Subcutaneous adipose tissue (tissue), 1 donor: Measurements from ENCODE around the gene SORL1-AS1.

Experiments
- TF ChIP-seq, protein P1 (sequence below): fragments of 450-650 bp; IDR thresholded peaks from one replicate; pipeline ENCODE4 v1.5.1; 2016; ENCODE audit warnings: low read depth, mild to moderate bottlenecking, control low read depth, antibody characterized with exemption, moderate library complexity

Gene SORL1-AS1

DNA sequence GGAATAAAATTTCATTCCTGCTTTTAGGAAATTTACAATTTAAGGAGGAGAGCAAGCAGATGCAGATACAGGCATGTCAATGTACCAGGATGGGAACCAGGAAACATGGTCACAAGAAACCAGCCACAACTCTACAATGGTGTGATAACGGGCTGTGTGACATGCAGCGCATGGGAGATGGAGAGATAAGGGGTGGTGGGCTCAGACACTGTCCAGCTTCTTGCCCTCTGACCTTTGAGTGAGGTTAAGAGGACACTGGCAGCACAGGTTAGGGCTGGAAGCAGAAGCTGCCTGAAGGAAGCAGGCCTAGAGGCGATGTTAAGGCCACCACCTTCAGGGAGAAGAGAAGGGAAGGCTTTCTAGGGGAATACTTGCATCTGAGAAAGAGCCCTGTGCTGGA lies 2.3 kb upstream of the SORL1-AS1 start:
- TF ChIP-seq, protein P1, sequence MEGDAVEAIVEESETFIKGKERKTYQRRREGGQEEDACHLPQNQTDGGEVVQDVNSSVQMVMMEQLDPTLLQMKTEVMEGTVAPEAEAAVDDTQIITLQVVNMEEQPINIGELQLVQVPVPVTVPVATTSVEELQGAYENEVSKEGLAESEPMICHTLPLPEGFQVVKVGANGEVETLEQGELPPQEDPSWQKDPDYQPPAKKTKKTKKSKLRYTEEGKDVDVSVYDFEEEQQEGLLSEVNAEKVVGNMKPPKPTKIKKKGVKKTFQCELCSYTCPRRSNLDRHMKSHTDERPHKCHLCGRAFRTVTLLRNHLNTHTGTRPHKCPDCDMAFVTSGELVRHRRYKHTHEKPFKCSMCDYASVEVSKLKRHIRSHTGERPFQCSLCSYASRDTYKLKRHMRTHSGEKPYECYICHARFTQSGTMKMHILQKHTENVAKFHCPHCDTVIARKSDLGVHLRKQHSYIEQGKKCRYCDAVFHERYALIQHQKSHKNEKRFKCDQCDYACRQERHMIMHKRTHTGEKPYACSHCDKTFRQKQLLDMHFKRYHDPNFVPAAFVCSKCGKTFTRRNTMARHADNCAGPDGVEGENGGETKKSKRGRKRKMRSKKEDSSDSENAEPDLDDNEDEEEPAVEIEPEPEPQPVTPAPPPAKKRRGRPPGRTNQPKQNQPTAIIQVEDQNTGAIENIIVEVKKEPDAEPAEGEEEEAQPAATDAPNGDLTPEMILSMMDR: no peak

DNA sequence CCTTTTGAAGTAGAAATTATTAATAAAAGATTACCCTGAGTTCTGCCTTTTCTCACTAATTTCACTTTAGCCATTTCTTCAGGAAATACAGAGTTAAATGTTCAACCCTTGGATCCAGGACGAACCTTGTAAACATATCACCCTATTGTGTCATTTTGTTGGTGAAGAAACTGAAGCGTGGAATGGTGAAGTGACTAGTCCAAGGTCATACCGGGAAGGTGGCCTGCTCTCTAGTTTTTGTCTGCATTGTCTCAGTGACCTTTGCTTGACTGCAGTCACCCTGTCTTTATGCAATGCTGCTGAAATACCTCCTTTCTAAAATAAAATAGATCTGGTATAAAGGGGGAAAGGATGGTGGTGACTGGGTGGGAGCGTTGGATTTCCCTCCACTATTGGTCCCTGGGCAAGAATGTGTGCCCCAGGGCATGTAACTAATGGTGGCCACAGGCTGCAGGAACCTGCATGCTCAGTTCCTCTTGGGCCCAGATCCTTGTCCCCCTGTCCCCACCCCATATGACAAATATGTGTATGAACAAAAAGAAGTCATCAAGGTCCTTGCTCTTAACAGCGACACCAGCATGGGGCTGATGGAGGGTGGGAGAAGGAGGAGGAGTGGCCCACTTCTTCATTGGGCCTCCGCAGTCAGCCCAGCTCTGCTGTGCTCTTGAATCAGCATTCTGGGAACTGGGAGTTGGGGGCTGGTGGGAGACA lies 977 bp upstream of the SORL1-AS1 start:
- TF ChIP-seq, protein P1: no peak

DNA sequence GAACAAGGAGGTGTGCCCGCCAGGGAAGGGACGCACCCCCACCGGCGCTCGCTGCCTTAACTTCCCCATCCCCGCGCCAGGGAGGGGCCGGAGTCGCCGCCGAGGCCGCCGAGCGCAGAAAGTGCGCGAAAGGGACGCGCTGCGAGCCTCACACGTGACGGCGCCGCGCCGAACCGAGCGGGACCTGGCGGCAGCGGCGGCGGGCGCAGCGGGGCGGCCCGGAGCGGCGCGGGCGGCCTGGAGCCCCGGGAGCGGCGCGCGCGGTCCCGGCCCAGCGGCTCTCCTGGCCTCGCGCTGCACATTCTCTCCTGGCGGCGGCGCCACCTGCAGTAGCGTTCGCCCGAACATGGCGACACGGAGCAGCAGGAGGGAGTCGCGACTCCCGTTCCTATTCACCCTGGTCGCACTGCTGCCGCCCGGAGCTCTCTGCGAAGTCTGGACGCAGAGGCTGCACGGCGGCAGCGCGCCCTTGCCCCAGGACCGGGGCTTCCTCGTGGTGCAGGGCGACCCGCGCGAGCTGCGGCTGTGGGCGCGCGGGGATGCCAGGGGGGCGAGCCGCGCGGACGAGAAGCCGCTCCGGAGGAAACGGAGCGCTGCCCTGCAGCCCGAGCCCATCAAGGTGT lies 670 bp downstream of the SORL1-AS1 start, which contains the start of gene SORL1:
SORL1 (plus strand) TSS at position 329 of the 623 bp plus-strand sequence; CDS start at position 347, 18 bp downstream.
- TF ChIP-seq, protein P1: no peak

DNA sequence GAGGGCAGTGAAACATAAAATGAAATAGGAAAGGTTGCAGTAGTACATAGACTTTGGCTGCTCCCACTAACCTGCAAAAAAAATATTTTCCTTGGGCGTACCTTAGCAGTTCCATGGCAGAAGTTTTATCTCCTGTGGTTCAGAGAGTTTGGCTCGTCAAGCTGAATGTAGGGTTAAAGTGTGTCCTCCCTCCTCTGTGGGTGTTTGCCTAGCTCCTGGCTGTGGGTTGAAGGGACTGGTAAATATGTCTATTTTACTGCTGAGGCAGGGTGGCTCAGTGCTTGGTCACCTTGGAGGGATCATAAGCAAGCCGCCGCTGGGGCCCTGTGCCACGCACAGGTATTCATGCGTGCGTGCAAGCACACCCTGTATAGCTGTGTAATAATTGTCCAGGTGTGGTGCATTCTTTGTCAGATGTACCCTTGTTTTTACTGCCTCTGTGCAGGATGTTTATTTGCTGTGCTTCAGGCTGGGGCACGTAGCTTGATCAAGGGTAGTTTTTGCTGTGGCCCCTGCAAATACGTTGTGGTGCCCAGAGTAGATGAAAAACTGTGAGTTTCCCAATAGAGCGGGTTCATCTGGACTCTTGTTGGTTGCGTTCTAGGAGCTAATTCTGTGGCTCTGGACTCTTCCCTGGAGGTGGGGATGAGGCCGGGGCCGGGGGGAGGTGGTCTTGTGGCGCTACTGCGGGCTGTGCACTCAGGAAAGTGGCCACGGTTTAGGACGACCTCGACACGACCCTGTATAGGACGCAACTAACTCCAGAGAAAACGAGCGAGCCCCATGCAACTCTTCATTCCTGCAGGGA lies 1.4 kb downstream of the SORL1-AS1 start:
- TF ChIP-seq, protein P1: no peak

DNA sequence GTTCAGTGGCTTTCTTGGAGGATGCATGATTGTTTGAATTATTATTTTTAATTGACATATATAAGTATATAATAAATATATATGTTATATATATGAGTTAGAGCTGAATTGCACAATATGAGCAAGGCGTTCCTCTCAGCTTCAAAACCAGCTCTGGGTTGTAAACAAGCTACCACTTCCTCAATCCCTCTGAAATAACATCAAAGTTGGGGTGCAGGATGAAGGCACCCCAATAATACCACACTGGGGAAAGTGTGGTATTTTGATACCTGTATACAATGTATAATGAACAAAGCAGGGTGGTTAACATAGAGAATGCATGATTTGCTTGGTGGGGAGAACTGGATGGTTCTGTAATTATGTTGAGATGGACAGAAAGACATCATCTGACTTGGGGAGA lies 2.4 kb downstream of the SORL1-AS1 start:
- TF ChIP-seq, protein P1: no peak

DNA sequence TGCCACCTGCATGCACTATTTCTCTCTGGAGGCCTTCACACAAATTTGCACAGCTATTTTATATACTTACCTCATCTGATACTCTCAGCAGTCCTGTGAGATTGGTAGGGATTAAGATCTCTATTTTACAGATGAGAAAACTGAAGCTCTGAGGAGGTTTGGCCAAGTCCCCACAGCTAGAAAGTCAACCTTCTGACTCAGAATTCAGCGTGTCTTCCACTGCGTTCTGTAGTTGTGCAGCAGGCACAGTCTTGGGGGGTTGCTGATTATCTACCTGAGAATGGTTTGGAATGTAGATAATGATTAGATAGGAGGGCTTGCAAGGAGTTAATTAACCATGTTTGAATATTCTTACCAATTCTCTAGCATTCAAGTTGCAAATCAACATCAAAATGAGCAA lies 3.1 kb downstream of the SORL1-AS1 start:
- TF ChIP-seq, protein P1: no peak

DNA sequence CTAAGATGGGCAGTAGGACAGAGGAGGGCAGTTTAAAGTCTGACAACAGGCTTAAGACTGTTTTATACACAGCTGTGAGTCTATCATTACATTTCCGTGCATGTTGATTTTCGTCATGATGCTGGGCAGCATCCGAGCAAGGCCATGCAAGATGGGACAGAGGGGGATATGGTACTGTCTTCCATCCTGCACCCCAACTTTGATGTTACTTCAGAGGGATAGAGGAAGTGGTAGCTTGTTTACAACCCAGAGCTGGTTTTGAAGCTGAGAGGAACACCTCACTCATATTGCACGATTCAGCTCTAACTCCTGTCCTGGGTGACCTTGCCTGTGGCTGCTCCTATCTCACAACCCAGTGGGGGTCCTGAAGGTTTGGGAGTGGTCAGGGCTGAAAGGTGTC lies 3.6 kb downstream of the SORL1-AS1 start:
- TF ChIP-seq, protein P1: no peak
